Limb (tissue), 2 donors: ENCODE data around the gene AP1S1.

Experiments
- DNase-seq, 2 donors: peaks; one replicate each; pipeline ENCODE4 v3.0.0-alpha.2; 2016; ENCODE audit errors: extremely low spot score in 2 of 2

The AP1S1 gene

GRCh38 chr7:101169838-101170551 lies 15.7 kb downstream of the AP1S1 start:
- DNase-seq, result peak; percentile 52 to 89

- DNase-seq, result no peak
These were observed 16.6 kb downstream of the AP1S1 start for GRCh38 chr7:101170617-101171441.

- no peak for DNase-seq
These were observed 17.2 kb downstream of the AP1S1 start for GRCh38 chr7:101171442-101171837.

GRCh38 chr7:101172005-101172853 lies 18.0 kb downstream of the AP1S1 start:
- no peak for DNase-seq

- DNase-seq, result peak in 1 of 2 donors; percentile 77
These were observed 18.8 kb downstream of the AP1S1 start for GRCh38 chr7:101172854-101173751.

GRCh38 chr7:101173752-101174244 lies 19.5 kb downstream of the AP1S1 start:
- no peak for DNase-seq

GRCh38 chr7:101174322-101174854 lies 20.1 kb downstream of the AP1S1 start:
- no peak for DNase-seq

GRCh38 chr7:101175664-101176063 lies 21.4 kb downstream of the AP1S1 start:
- DNase-seq, result no peak

- no peak for DNase-seq
These were observed 23.4 kb downstream of the AP1S1 start for GRCh38 chr7:101177644-101178043.

GRCh38 chr7:101179117-101179516 lies 24.8 kb downstream of the AP1S1 start:
- peak in 1 of 2 donors; percentile 43 for DNase-seq

GRCh38 chr7:101179713-101180112 lies 25.4 kb downstream of the AP1S1 start:
- peak in 1 of 2 donors; percentile 51 for DNase-seq

GRCh38 chr7:101180130-101180755 lies 26.0 kb downstream of the AP1S1 start, which contains the start of gene NAT16:
Gene NAT16 (minus strand): TSS chr7:101180293. CDS start chr7:101174807, 5,486 bp downstream.
- peak in 1 of 2 donors; percentile 45 for DNase-seq

GRCh38 chr7:101185258-101185839 lies 31.1 kb downstream of the AP1S1 start:
- no peak for DNase-seq

GRCh38 chr7:101186194-101186593 lies 31.9 kb downstream of the AP1S1 start:
- DNase-seq, result no peak

GRCh38 chr7:101186844-101187428 lies 32.7 kb downstream of the AP1S1 start:
- no peak for DNase-seq

- no peak for DNase-seq
These were observed 34.8 kb downstream of the AP1S1 start for GRCh38 chr7:101189109-101189508.

- no peak for DNase-seq
These were observed 41.6 kb downstream of the AP1S1 start for GRCh38 chr7:101195884-101196283.

- no peak for DNase-seq
These were observed 43.7 kb downstream of the AP1S1 start for GRCh38 chr7:101197991-101198390.

GRCh38 chr7:101198476-101198875 lies 44.2 kb downstream of the AP1S1 start:
- no peak for DNase-seq
